ENCODE results near the gene ZBTB7C.

- TF ChIP-seq, protein P1, sequence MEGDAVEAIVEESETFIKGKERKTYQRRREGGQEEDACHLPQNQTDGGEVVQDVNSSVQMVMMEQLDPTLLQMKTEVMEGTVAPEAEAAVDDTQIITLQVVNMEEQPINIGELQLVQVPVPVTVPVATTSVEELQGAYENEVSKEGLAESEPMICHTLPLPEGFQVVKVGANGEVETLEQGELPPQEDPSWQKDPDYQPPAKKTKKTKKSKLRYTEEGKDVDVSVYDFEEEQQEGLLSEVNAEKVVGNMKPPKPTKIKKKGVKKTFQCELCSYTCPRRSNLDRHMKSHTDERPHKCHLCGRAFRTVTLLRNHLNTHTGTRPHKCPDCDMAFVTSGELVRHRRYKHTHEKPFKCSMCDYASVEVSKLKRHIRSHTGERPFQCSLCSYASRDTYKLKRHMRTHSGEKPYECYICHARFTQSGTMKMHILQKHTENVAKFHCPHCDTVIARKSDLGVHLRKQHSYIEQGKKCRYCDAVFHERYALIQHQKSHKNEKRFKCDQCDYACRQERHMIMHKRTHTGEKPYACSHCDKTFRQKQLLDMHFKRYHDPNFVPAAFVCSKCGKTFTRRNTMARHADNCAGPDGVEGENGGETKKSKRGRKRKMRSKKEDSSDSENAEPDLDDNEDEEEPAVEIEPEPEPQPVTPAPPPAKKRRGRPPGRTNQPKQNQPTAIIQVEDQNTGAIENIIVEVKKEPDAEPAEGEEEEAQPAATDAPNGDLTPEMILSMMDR (conservative IDR thresholded peaks at IDR 0.05; ENCODE audit: low read depth, low read length): no peak
- TF ChIP-seq POLR2A (IDR thresholded peaks at IDR 0.05; ENCODE audit: low read depth, low read length) (no peak), RCOR1 (IDR thresholded peaks at IDR 0.05; ENCODE audit: insufficient replicate concordance, low read length) (no peak), RFX5 (IDR thresholded peaks at IDR 0.05; ENCODE audit: low read depth, low read length) (no peak), ELK1 (IDR thresholded peaks at IDR 0.05; ENCODE audit: borderline replicate concordance, low read depth, low read length) (no peak), SMC3 (IDR thresholded peaks at IDR 0.05; ENCODE audit: low read depth, low read length) (no peak), CHD1 (IDR thresholded peaks at IDR 0.05; ENCODE audit: low read depth, low read length) (no peak), RAD21 (IDR thresholded peaks at IDR 0.05; ENCODE audit: low read length) (no peak), MXI1 (IDR thresholded peaks at IDR 0.05; ENCODE audit: borderline replicate concordance, low read depth, low read length) (no peak), MAZ (IDR thresholded peaks at IDR 0.05; ENCODE audit: borderline replicate concordance, low read depth, low read length) (no peak)
- TF ChIP-seq, protein P2, sequence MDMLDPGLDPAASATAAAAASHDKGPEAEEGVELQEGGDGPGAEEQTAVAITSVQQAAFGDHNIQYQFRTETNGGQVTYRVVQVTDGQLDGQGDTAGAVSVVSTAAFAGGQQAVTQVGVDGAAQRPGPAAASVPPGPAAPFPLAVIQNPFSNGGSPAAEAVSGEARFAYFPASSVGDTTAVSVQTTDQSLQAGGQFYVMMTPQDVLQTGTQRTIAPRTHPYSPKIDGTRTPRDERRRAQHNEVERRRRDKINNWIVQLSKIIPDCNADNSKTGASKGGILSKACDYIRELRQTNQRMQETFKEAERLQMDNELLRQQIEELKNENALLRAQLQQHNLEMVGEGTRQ (IDR thresholded peaks at IDR 0.05; ENCODE audit: low read depth, low read length): no peak
Observed at GRCh38 chr18:47981320-47981719, 427.9 kb downstream of the ZBTB7C start.
